HG02943 (cell line): ENCODE data around the gene NRF1.

Source experiments
- ATAC-seq: cut with Tn5 transposase; IDR thresholded peaks from one replicate; pipeline ENCODE4 v1.9.1; 2021; ENCODE audit warnings: mild to moderate bottlenecking, low read depth, moderate library complexity; ENCODE audit not compliant: unreplicated experiment

The NRF1 gene

GRCh38 chr7:129796186-129796775, 184.8 kb downstream of the NRF1 start:
- ATAC-seq, result no peak

- no peak for ATAC-seq
Measured at GRCh38 chr7:129797214-129797789, 185.8 kb downstream of the NRF1 start.

- no peak for ATAC-seq
Measured at GRCh38 chr7:129798616-129799349, 187.3 kb downstream of the NRF1 start.

GRCh38 chr7:129799350-129799955, 187.9 kb downstream of the NRF1 start:
- no peak for ATAC-seq

GRCh38 chr7:129800901-129801300, 189.4 kb downstream of the NRF1 start:
- no peak for ATAC-seq

- ATAC-seq, result no peak
Measured at GRCh38 chr7:129801882-129802281, 190.4 kb downstream of the NRF1 start.

GRCh38 chr7:129803546-129804081, 192.1 kb downstream of the NRF1 start:
- no peak for ATAC-seq

- no peak for ATAC-seq
Measured at GRCh38 chr7:129804111-129804889, 192.8 kb downstream of the NRF1 start.

GRCh38 chr7:129804890-129805719, 193.6 kb downstream of the NRF1 start:
- ATAC-seq, result no peak
